H1 (cell line): ENCODE measurements around the gene FAM169A. TPM values are rescaled to one million over a fixed set of nuclear protein-coding genes. Genes with fewer than 3 reads are reported as not detected.

Experiments used
- CTCF ChIA-PET: fragments of 300-600 bp; sonication (Branson Sonifier 250); formaldehyde crosslinking; loops from one replicate; lab custom pipeline; 2021; ENCODE audit not compliant: partially characterized antibody; lab: Charles Lee
- POLR2A ChIA-PET: fragments of 300-600 bp; sonication (Branson Sonifier 250); formaldehyde crosslinking; loops from one replicate; lab custom pipeline; 2021; ENCODE audit warnings: inconsistent platforms; ENCODE audit not compliant: partially characterized antibody; lab: Charles Lee
- DNase-seq, 2 experiments: peaks; one replicate each; pipeline versions ENCODE4 v3.0.0 to v3.0.0-alpha.2; 2010 to 2022; ENCODE audit warnings: low spot score in 2 of 2, low read depth in 1 of 2, mixed read lengths in 1 of 2
- FAIRE-seq: peaks from 2 replicates; lab custom pipeline; 2011; peaks lifted over from hg19 to GRCh38; lab: Jason Lieb, UNC
- H2AFZ ChIP-seq: 2 replicates; pipeline ENCODE4 v1.8.1; 2012; ENCODE audit warnings: low read length, inconsistent platforms
- H2AK5ac ChIP-seq: 2 replicates; pipeline ENCODE4 v1.6.1; 2013; ENCODE audit warnings: low read depth, low read length
- H2BK120ac ChIP-seq: replicated peaks from 2 replicates; pipeline ENCODE3; 2013; ENCODE audit warnings: low read depth, low read length, inconsistent platforms
- H2BK12ac ChIP-seq: 2 replicates; pipeline ENCODE4 v1.6.1; 2013; ENCODE audit warnings: low read depth, low read length
- H2BK15ac ChIP-seq: 2 replicates; pipeline ENCODE4 v1.6.1; 2013; ENCODE audit warnings: low read length
- H2BK20ac ChIP-seq: 2 replicates; pipeline ENCODE4 v1.6.1; 2013; ENCODE audit warnings: low read length
- H2BK5ac ChIP-seq: 2 replicates; pipeline ENCODE4 v1.6.1; 2013; ENCODE audit warnings: low read depth, low read length
- H3K14ac ChIP-seq: 2 replicates; pipeline ENCODE4 v1.6.1; 2013; ENCODE audit warnings: inconsistent platforms; ENCODE audit not compliant: insufficient read length
- H3K18ac ChIP-seq: 2 replicates; pipeline ENCODE4 v1.6.1; 2013; ENCODE audit warnings: low read length; ENCODE audit errors: extremely low read depth
- H3K23ac ChIP-seq: 2 replicates; pipeline ENCODE4 v1.6.1; 2013; ENCODE audit warnings: inconsistent platforms; ENCODE audit not compliant: insufficient read length
- H3K23me2 ChIP-seq: 2 replicates; pipeline ENCODE4 v1.6.1; 2013; ENCODE audit warnings: low read depth, low read length
- H3K27ac ChIP-seq: 2 replicates; pipeline ENCODE4 v1.6.1; 2011; ENCODE audit warnings: low read depth, low read length, inconsistent platforms
- H3K27me3 ChIP-seq, 4 experiments: replicated peaks in 1 of 4; 1 replicate in 1 of 4; 2 replicates in 3 of 4; pipeline versions ENCODE4 v1.6.1 to v1.8.1; 2011 to 2013; ENCODE audit warnings: low read length in 3 of 4, mild to moderate bottlenecking in 3 of 4, inconsistent platforms in 2 of 4, mixed read lengths in 2 of 4, moderate library complexity in 1 of 4; ENCODE audit not compliant: control insufficient read depth in 3 of 4, insufficient read depth in 3 of 4; ENCODE audit errors: extremely low read depth in 1 of 4
- H3K36me3 ChIP-seq, 4 experiments: 2 replicates each; pipeline versions ENCODE4 v1.6.1 to v1.8.1; 2011 to 2013; ENCODE audit warnings: mild to moderate bottlenecking in 4 of 4, low read length in 3 of 4, moderate library complexity in 2 of 4, control low read depth in 1 of 4, inconsistent platforms in 1 of 4; ENCODE audit not compliant: insufficient read depth in 4 of 4, control insufficient read depth in 2 of 4
- H3K4ac ChIP-seq: replicated peaks from 2 replicates; pipeline ENCODE3; 2013; ENCODE audit warnings: low read length, low read depth, mixed read lengths, inconsistent platforms; ENCODE audit not compliant: insufficient read length
- H3K4me1 ChIP-seq, 4 experiments: replicated peaks in 1 of 4; 1 replicate in 1 of 4; 2 replicates in 3 of 4; pipeline versions ENCODE4 v1.6.1 to v1.8.1; 2011 to 2013; ENCODE audit warnings: low read length in 3 of 4, inconsistent platforms in 2 of 4, mixed read lengths in 1 of 4; ENCODE audit not compliant: insufficient read depth in 4 of 4, control insufficient read depth in 3 of 4
- H3K4me2 ChIP-seq, 2 experiments: 2 replicates each; pipeline versions ENCODE4 v1.6.1 to v1.8.1; 2011 to 2013; ENCODE audit warnings: low read depth in 2 of 2, low read length in 2 of 2, control low read depth in 1 of 2, inconsistent platforms in 1 of 2, mild to moderate bottlenecking in 1 of 2; ENCODE audit not compliant: insufficient read depth in 1 of 2
- H3K4me3 ChIP-seq, 4 experiments: fragments of 200-600, 300-600 bp in 1 of 4; sonication (generic), shearing (Covaris generic), sonication (Bioruptor Twin) in 1 of 4; 2 replicates each; pipeline versions ENCODE4 v1.5.1 to v1.8.1; 2011 to 2016; ENCODE audit warnings: low read length in 4 of 4, low read depth in 3 of 4, control low read depth in 2 of 4, inconsistent platforms in 2 of 4, mild to moderate bottlenecking in 2 of 4, mixed read lengths in 1 of 4, moderate library complexity in 1 of 4; ENCODE audit not compliant: insufficient read depth in 2 of 4; ENCODE audit errors: extremely low read depth in 1 of 4
- H3K56ac ChIP-seq: replicated peaks from 2 replicates; pipeline ENCODE3; 2013; ENCODE audit warnings: low read depth, mild to moderate bottlenecking, mixed read lengths, low read length, inconsistent platforms; ENCODE audit not compliant: insufficient read length
- H3K79me1 ChIP-seq: 2 replicates; pipeline ENCODE4 v1.6.1; 2013; ENCODE audit warnings: low read depth, low read length, control low read depth
- H3K79me2 ChIP-seq, 2 experiments: 2 replicates each; pipeline versions ENCODE4 v1.6.1 to v1.8.1; 2012 to 2013; ENCODE audit warnings: low read length in 2 of 2, mild to moderate bottlenecking in 2 of 2, inconsistent platforms in 1 of 2; ENCODE audit not compliant: insufficient read depth in 2 of 2, control insufficient read depth in 1 of 2
- H3K9ac ChIP-seq, 4 experiments: replicated peaks in 1 of 4; 1 replicate in 1 of 4; 2 replicates in 3 of 4; pipeline versions ENCODE4 v1.6.1 to v1.8.1; 2011 to 2013; ENCODE audit warnings: low read depth in 3 of 4, low read length in 3 of 4, control low read depth in 2 of 4, mild to moderate bottlenecking in 2 of 4, moderate library complexity in 2 of 4, inconsistent platforms in 1 of 4; ENCODE audit errors: extremely low read depth in 1 of 4
- H3K9me3 ChIP-seq, 2 experiments: 2 replicates each; pipeline versions ENCODE4 v1.6.1 to v1.8.1; 2012 to 2013; ENCODE audit warnings: mild to moderate bottlenecking in 2 of 2, moderate library complexity in 2 of 2, control low read depth in 1 of 2, inconsistent platforms in 1 of 2, low read depth in 1 of 2, low read length in 1 of 2, mixed read lengths in 1 of 2; ENCODE audit not compliant: insufficient read depth in 2 of 2
- H4K20me1 ChIP-seq, 2 experiments: replicated peaks in 1 of 2; 2 replicates each; pipeline versions ENCODE3 to v1.8.1; 2011 to 2013; ENCODE audit warnings: inconsistent platforms in 2 of 2, low read length in 2 of 2, mild to moderate bottlenecking in 1 of 2; ENCODE audit not compliant: insufficient read depth in 2 of 2, control insufficient read depth in 1 of 2
- H4K5ac ChIP-seq: 2 replicates; pipeline ENCODE4 v1.6.1; 2013; ENCODE audit warnings: low read length, low read depth, mixed read lengths, inconsistent platforms; ENCODE audit not compliant: insufficient read length
- H4K8ac ChIP-seq: 2 replicates; pipeline ENCODE4 v1.8.0; 2013; ENCODE audit warnings: mild to moderate bottlenecking, moderate library complexity, low read length, inconsistent platforms; ENCODE audit not compliant: insufficient read depth; ENCODE audit errors: extremely low read depth
- H4K91ac ChIP-seq: replicated peaks from 2 replicates; pipeline ENCODE3; 2013; ENCODE audit warnings: low read length, mixed read lengths, inconsistent platforms; ENCODE audit not compliant: insufficient read length
- CBX8 ChIP-seq: fragments of 300-800, 300-1000 bp; sonication (generic); IDR thresholded peaks from 2 replicates; pipeline ENCODE4 v1.7.1; 2016; ENCODE audit warnings: low read depth, low read length, borderline replicate concordance
- KDM1A ChIP-seq: fragments of 200-600, 300-600 bp; sonication (generic); IDR thresholded peaks from 2 replicates; pipeline ENCODE4 v1.7.1; 2016; ENCODE audit warnings: mild to moderate bottlenecking, low read length, borderline replicate concordance
- POLR2A ChIP-seq, 2 experiments: IDR thresholded peaks; 1 replicate in 1 of 2; 2 replicates in 1 of 2; pipeline ENCODE4 v1.6.1; 2011; ENCODE audit warnings: low read depth in 2 of 2, low read length in 2 of 2, mild to moderate bottlenecking in 2 of 2; ENCODE audit errors: control extremely low read depth in 1 of 2
- RAD21 ChIP-seq, 2 experiments: IDR thresholded peaks in 1 of 2; conservative IDR thresholded peaks in 1 of 2; 2 replicates each; pipeline ENCODE4 v1.6.1; 2011; ENCODE audit warnings: low read depth in 2 of 2, low read length in 2 of 2, improper control_type of control experiment in 1 of 2, inconsistent platforms in 1 of 2, mild to moderate bottlenecking in 1 of 2, moderate library complexity in 1 of 2
- RXRA ChIP-seq: IDR thresholded peaks from 2 replicates; pipeline ENCODE4 v1.6.1; 2011; ENCODE audit warnings: low read depth, mild to moderate bottlenecking, low read length, moderate library complexity; ENCODE audit not compliant: insufficient read depth
- SIX5 ChIP-seq: IDR thresholded peaks from 2 replicates; pipeline ENCODE4 v1.6.1; 2011; ENCODE audit warnings: mild to moderate bottlenecking, low read depth, low read length
- WGBS, 2 experiments: shearing (Covaris generic) in 1 of 2; methylation state at CpG; one replicate each; pipeline versions ENCODE4 v1.1.6 to v1.1.7; 2013 to 2015; ENCODE audit warnings: low lambda C conversion rate in 2 of 2, mixed read lengths in 2 of 2, inconsistent platforms in 1 of 2, low coverage in 1 of 2, missing lambda C conversion rate in 1 of 2; ENCODE audit not compliant: insufficient replicate concordance in 2 of 2, insufficient coverage in 1 of 2, insufficient read length in 1 of 2; ENCODE audit errors: extremely low coverage in 1 of 2, missing lambda C conversion rate in 1 of 2; 5-methylcytosine and 5-hydroxymethylcytosine counted together
- polyA plus RNA-seq, 7 experiments: library from polyadenylated mRNA; depleted of rRNA in 3 of 7; stranded (reverse) in 5 of 7; unstranded in 2 of 7; fragments of >200 nt in 5 of 7; fragments of 200-250 nt in 2 of 7; gene quantifications; 1 replicate in 5 of 7; 2 replicates in 1 of 7; 4 replicates in 1 of 7; pipeline versions ENCODE4 v1.2.1 to v1.2.3, GENCODE V29; 2011 to 2013; ENCODE audit warnings: missing spikeins in 2 of 7, mixed read lengths in 2 of 7
- total RNA-seq: library from RNA; stranded (reverse); fragmentation: NEBNext Ultra II Directional; extraction: Animal tissue kit (Norgen Biotek cat#: 25700); gene quantifications from 2 replicates; pipeline ENCODE4 v1.2.1, GENCODE V29; 2021
- TF ChIP-seq, protein P1 (sequence below), 3 experiments: IDR thresholded peaks; 1 replicate in 2 of 3; 2 replicates in 1 of 3; pipeline versions ENCODE4 v1.5.1 to v1.6.1; 2011; ENCODE audit warnings: low read length in 3 of 3, mild to moderate bottlenecking in 3 of 3, inconsistent platforms in 2 of 3, low read depth in 1 of 3, moderate library complexity in 1 of 3; ENCODE audit not compliant: insufficient read depth in 1 of 3; ENCODE audit errors: control extremely low read depth in 1 of 3

The FAM169A gene
- total and polyA plus RNA-seq, 2 of the 8 experiments (the other 6 are each of a cell fraction or from before 2014, with no cell fraction given), result 12.6 to 83.1 TPM

DNA sequence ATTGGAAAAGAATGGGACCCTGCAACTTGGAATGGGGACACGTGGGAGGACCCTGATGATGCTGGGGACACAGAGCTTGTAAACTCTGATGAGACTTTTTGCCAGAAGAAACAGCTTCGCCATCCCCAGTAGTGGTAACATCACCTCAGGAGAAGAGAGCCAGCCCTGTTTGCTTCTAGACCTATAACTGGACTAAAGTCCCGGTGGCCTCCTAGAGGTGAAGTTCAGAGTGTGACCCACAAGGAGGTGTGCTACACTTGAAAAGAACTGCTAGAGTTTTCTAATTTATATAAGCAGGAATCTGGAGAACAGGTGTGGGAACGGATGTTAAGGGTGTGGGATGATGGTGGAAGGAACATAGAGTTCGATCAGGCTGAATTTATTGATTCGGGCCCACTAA, 79.3 kb downstream of the FAM169A start:
- Histone ChIP-seq H2BK12ac (no peak overlapping the region), H3K23ac (no peak overlapping the region), H4K5ac (no peak overlapping the region), H2AK5ac (no peak overlapping the region), H4K8ac (no peak overlapping the region), H3K27ac (no peak overlapping the region), H3K4me2 (no peak overlapping the region), H3K4me1 (no peaks in the 10 kb centered on the region), H2BK5ac (no peak overlapping the region), H3K79me2 (no peaks in the 10 kb centered on the region), H3K36me3 (peaks cover 6 to 61% (median 35%) of the 10 kb centered on the region in 4 experiments), H4K20me1 (no peaks in the 10 kb centered on the region), H3K4me3 (no peak overlapping the region), H4K91ac (no peak overlapping the region), H2AFZ (no peak overlapping the region), H2BK15ac (no peak overlapping the region), H3K56ac (no peak overlapping the region), H3K14ac (no peak overlapping the region), H3K9me3 (no peaks in the 10 kb centered on the region), H3K9ac (no peak overlapping the region), H3K4ac (no peak overlapping the region), H3K23me2 (no peaks in the 10 kb centered on the region), H2BK120ac (no peak overlapping the region), H3K18ac (no peak overlapping the region), H2BK20ac (no peak overlapping the region), H3K27me3 (no peaks in the 10 kb centered on the region), H3K79me1 (no peaks in the 10 kb centered on the region; the same call in 1 of the 2 replicates)
- no peak for FAIRE-seq
- ChIA-PET POLR2A (interaction anchor here (0.6 to 0.8 kb wide), 2 partner anchors 31 to 49 kb away, joined by 3 read pairs; no protein-coding TSS in a partner anchor), CTCF (interaction anchor here (1.2 to 1.4 kb wide), 4 partner anchors 25 to 157 kb away, joined by 3 to 4 read pairs (median 3); no protein-coding TSS in a partner anchor)
- no peak for DNase-seq
- WGBS, 2 experiments, result 93% methylated on average over 6 of the region's 6 CpGs; no CpG with 5 or more reads in 1 of the 2 experiments
- TF ChIP-seq, protein P1, sequence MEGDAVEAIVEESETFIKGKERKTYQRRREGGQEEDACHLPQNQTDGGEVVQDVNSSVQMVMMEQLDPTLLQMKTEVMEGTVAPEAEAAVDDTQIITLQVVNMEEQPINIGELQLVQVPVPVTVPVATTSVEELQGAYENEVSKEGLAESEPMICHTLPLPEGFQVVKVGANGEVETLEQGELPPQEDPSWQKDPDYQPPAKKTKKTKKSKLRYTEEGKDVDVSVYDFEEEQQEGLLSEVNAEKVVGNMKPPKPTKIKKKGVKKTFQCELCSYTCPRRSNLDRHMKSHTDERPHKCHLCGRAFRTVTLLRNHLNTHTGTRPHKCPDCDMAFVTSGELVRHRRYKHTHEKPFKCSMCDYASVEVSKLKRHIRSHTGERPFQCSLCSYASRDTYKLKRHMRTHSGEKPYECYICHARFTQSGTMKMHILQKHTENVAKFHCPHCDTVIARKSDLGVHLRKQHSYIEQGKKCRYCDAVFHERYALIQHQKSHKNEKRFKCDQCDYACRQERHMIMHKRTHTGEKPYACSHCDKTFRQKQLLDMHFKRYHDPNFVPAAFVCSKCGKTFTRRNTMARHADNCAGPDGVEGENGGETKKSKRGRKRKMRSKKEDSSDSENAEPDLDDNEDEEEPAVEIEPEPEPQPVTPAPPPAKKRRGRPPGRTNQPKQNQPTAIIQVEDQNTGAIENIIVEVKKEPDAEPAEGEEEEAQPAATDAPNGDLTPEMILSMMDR (IDR thresholded peaks at IDR 0.05; ENCODE audit: control extremely low read depth in 1 of 3, insufficient read depth in 1 of 3, low read depth in 1 of 3, low read length in 3 of 3), result 0 out of 4 replicates have a peak, but pooled peaks of 1 of the 3 experiments have one; percentile 9
- no peak for TF ChIP-seq SIX5
- TF ChIP-seq POLR2A (IDR thresholded peaks at IDR 0.05; ENCODE audit: control extremely low read depth in 1 of 2, low read depth in 2 of 2, low read length in 2 of 2), result no peak
- TF ChIP-seq RXRA, result no peak
- TF ChIP-seq RAD21 (IDR thresholded peaks at IDR 0.05 in 1 of 2, conservative IDR thresholded peaks at IDR 0.05 in 1 of 2; ENCODE audit: low read depth in 2 of 2, low read length in 2 of 2), result peak in 1 of 2 experiments; percentile 22; a peak in 1 of 4 replicates
- TF ChIP-seq KDM1A, result no peak
- no peak for TF ChIP-seq CBX8
